H9 (cell line): ENCODE data around the gene SPCS3. TPM values are rescaled to one million over a fixed set of nuclear protein-coding genes. Genes with fewer than 3 reads are reported as not detected.

ENCODE experiments used
- DNase-seq: peaks from one replicate; pipeline ENCODE4 v3.0.0-alpha.2; 2017
- H2AFZ ChIP-seq: one replicate; pipeline ENCODE4 v1.6.1; 2013; ENCODE audit warnings: mild to moderate bottlenecking, low read length, control low read depth, moderate library complexity
- H2AK5ac ChIP-seq: 2 replicates; pipeline ENCODE4 v1.6.1; 2013; ENCODE audit warnings: low read length, control low read depth, mixed read lengths; ENCODE audit not compliant: insufficient read length
- H2BK120ac ChIP-seq: one replicate; pipeline ENCODE4 v1.6.1; 2013; ENCODE audit warnings: low read depth, mild to moderate bottlenecking, low read length, control low read depth, inconsistent platforms; ENCODE audit not compliant: poor library complexity, severe bottlenecking
- H2BK12ac ChIP-seq: 2 replicates; pipeline ENCODE4 v1.6.1; 2013; ENCODE audit warnings: low read length, control low read depth, mixed read lengths, low read depth; ENCODE audit not compliant: insufficient read length
- H2BK15ac ChIP-seq: 2 replicates; pipeline ENCODE4 v1.6.1; 2013; ENCODE audit warnings: low read depth, low read length, control low read depth
- H2BK20ac ChIP-seq: one replicate; pipeline ENCODE4 v1.6.1; 2013; ENCODE audit warnings: low read depth, mild to moderate bottlenecking, low read length, control low read depth, inconsistent platforms; ENCODE audit not compliant: poor library complexity, severe bottlenecking
- H2BK5ac ChIP-seq: 2 replicates; pipeline ENCODE4 v1.6.1; 2013; ENCODE audit warnings: low read length, control low read depth, mixed read lengths; ENCODE audit not compliant: insufficient read length
- H3K14ac ChIP-seq: 2 replicates; pipeline ENCODE4 v1.6.1; 2013; ENCODE audit warnings: low read length, control low read depth; ENCODE audit not compliant: insufficient read depth
- H3K18ac ChIP-seq: 2 replicates; pipeline ENCODE4 v1.6.1; 2013; ENCODE audit warnings: low read depth, mild to moderate bottlenecking, mixed read lengths, low read length, control low read depth; ENCODE audit not compliant: insufficient read length
- H3K23ac ChIP-seq: 2 replicates; pipeline ENCODE4 v1.6.1; 2013; ENCODE audit warnings: low read length, control low read depth, mixed read lengths, low read depth; ENCODE audit not compliant: insufficient read length
- H3K23me2 ChIP-seq: 2 replicates; pipeline ENCODE4 v1.6.1; 2013; ENCODE audit warnings: low read depth, mild to moderate bottlenecking, mixed read lengths, low read length, control low read depth; ENCODE audit not compliant: insufficient read length, poor library complexity, severe bottlenecking
- H3K27ac ChIP-seq: 2 replicates; pipeline ENCODE4 v1.5.1; 2013; ENCODE audit warnings: low read length, control low read depth, mixed read lengths, low read depth; ENCODE audit not compliant: insufficient read length
- H3K27me3 ChIP-seq: 2 replicates; pipeline ENCODE4 v1.6.1; 2013; ENCODE audit warnings: low read length, control low read depth, inconsistent platforms; ENCODE audit not compliant: insufficient read depth
- H3K4ac ChIP-seq: 2 replicates; pipeline ENCODE4 v1.6.1; 2013; ENCODE audit warnings: low read depth, mild to moderate bottlenecking, control low read depth, inconsistent platforms, low read length, moderate library complexity
- H3K4me1 ChIP-seq: 2 replicates; pipeline ENCODE4 v1.6.1; 2013; ENCODE audit warnings: low read length, control low read depth, inconsistent platforms; ENCODE audit not compliant: insufficient read depth
- H3K4me2 ChIP-seq: 2 replicates; pipeline ENCODE4 v1.6.1; 2013; ENCODE audit warnings: low read length, control low read depth, mixed read lengths; ENCODE audit not compliant: insufficient read length, insufficient read depth
- H3K56ac ChIP-seq: 2 replicates; pipeline ENCODE4 v1.6.1; 2013; ENCODE audit warnings: low read depth, mild to moderate bottlenecking, mixed read lengths, low read length, control low read depth; ENCODE audit not compliant: insufficient read length
- H3K79me1 ChIP-seq: 2 replicates; pipeline ENCODE4 v1.6.1; 2013; ENCODE audit warnings: low read depth, mild to moderate bottlenecking, moderate library complexity, low read length, control low read depth, inconsistent platforms; ENCODE audit not compliant: insufficient read depth, poor library complexity, severe bottlenecking
- H3K79me2 ChIP-seq: 2 replicates; pipeline ENCODE4 v1.6.1; 2013; ENCODE audit warnings: low read length, control low read depth, inconsistent platforms; ENCODE audit not compliant: insufficient read depth
- H3K9ac ChIP-seq: 2 replicates; pipeline ENCODE4 v1.6.1; 2013; ENCODE audit warnings: low read length, control low read depth, mixed read lengths; ENCODE audit not compliant: insufficient read length; ENCODE audit errors: extremely low read depth
- H3K9me3 ChIP-seq: one replicate; pipeline ENCODE4 v1.6.1; 2013; ENCODE audit warnings: low read depth, low read length, inconsistent platforms; ENCODE audit not compliant: control insufficient read depth
- H3T11ph ChIP-seq: one replicate; pipeline ENCODE4 v1.6.1; 2013; ENCODE audit warnings: mild to moderate bottlenecking, low read length, control low read depth, inconsistent platforms
- H4K20me1 ChIP-seq: one replicate; pipeline ENCODE4 v1.6.1; 2013; ENCODE audit not compliant: control insufficient read depth, insufficient read length, insufficient read depth
- H4K5ac ChIP-seq: 2 replicates; pipeline ENCODE4 v1.6.1; 2013; ENCODE audit warnings: low read depth, mild to moderate bottlenecking, mixed read lengths, low read length, control low read depth; ENCODE audit not compliant: insufficient read length
- H4K8ac ChIP-seq: replicated peaks from 2 replicates; pipeline ENCODE4 v1.6.1; 2013; ENCODE audit warnings: low read length, control low read depth, mixed read lengths, low read depth; ENCODE audit not compliant: insufficient read length
- H4K91ac ChIP-seq: 2 replicates; pipeline ENCODE4 v1.6.1; 2013; ENCODE audit warnings: low read depth, mild to moderate bottlenecking, moderate library complexity, mixed read lengths, low read length, control low read depth; ENCODE audit not compliant: insufficient read length
- H3K27ac Mint-ChIP-seq, 3 experiments: 2 replicates in 2 of 3; 3 replicates in 1 of 3; pipeline ENCODE4 v1.8.0; 2020 to 2021; ENCODE audit warnings: mixed read lengths in 3 of 3, mild to moderate bottlenecking in 1 of 3, moderate library complexity in 1 of 3
- H3K27me3 Mint-ChIP-seq: 2 replicates; pipeline ENCODE4 v1.8.0; 2021; ENCODE audit warnings: low read depth, mild to moderate bottlenecking, moderate library complexity, mixed read lengths
- H3K36me3 Mint-ChIP-seq, 3 experiments: 2 replicates in 2 of 3; 3 replicates in 1 of 3; pipeline ENCODE4 v1.8.0; 2020 to 2021; ENCODE audit warnings: low read depth in 3 of 3, mixed read lengths in 3 of 3; ENCODE audit not compliant: insufficient read depth in 1 of 3
- H3K4me1 Mint-ChIP-seq, 2 experiments: 2 replicates each; pipeline ENCODE4 v1.8.0; 2020; ENCODE audit warnings: mixed read lengths in 2 of 2
- H3K4me3 Mint-ChIP-seq, 2 experiments: 2 replicates in 1 of 2; 3 replicates in 1 of 2; pipeline ENCODE4 v1.8.0; 2020 to 2021; ENCODE audit warnings: mild to moderate bottlenecking in 2 of 2, mixed read lengths in 2 of 2, moderate library complexity in 1 of 2
- H3K9me3 Mint-ChIP-seq, 2 experiments: 2 replicates in 1 of 2; 3 replicates in 1 of 2; pipeline ENCODE4 v1.8.0; 2020; ENCODE audit warnings: mild to moderate bottlenecking in 2 of 2, mixed read lengths in 2 of 2, moderate library complexity in 1 of 2
- CTCF ChIP-seq: fragments of 200-600 bp; sonication (generic); conservative IDR thresholded peaks from 3 replicates; pipeline ENCODE4 v1.8.0; 2021; ENCODE audit warnings: antibody characterized with exemption, mild to moderate bottlenecking
- WGBS: extraction: QIAGEN DNeasy Blood & Tissue Kit; methylation state at CpG from one replicate; pipeline ENCODE4 v1.1.7; 2013; ENCODE audit warnings: missing lambda C conversion rate, low lambda C conversion rate, mixed read lengths; ENCODE audit not compliant: insufficient read length; ENCODE audit errors: extremely low coverage; 5-methylcytosine and 5-hydroxymethylcytosine counted together
- total RNA-seq: library from RNA; stranded (reverse); gene quantifications from 2 replicates; pipeline ENCODE4 v1.2.1, GENCODE V29; 2021

Gene SPCS3
- total RNA-seq, 1 experiment from 2014 or later: 113 TPM

GRCh38 chr4:176350671-176351070, 30.9 kb downstream of the SPCS3 start:
- Histone ChIP-seq H3K23ac (no peak overlapping the region), H3K56ac (no peak overlapping the region), H3K27ac (no peak overlapping the region), H2AFZ (no peak overlapping the region), H2BK120ac (no peak overlapping the region), H3K18ac (no peak overlapping the region), H4K8ac (no peak overlapping the region), H4K5ac (no peak overlapping the region), H3K9me3 (peaks cover 10% of the 10 kb centered on the region), H3K23me2 (no peaks in the 10 kb centered on the region), H2BK20ac (no peak overlapping the region), H4K20me1 (no peaks in the 10 kb centered on the region), H3K9ac (no peak overlapping the region), H3K79me1 (no peaks in the 10 kb centered on the region), H2BK15ac (no peak overlapping the region), H2AK5ac (no peak overlapping the region), H3K4me1 (no peaks in the 10 kb centered on the region), H3K4me2 (no peak overlapping the region), H3K4ac (no peak overlapping the region), H3K79me2 (no peaks in the 10 kb centered on the region), H3T11ph (no peak overlapping the region), H3K27me3 (no peaks in the 10 kb centered on the region), H2BK12ac (no peak overlapping the region), H2BK5ac (no peak overlapping the region), H3K14ac (no peak overlapping the region), H4K91ac (no peak overlapping the region)
- Mint-ChIP-seq H3K4me3 (no peak overlapping the region), H3K27me3 (no peaks in the 10 kb centered on the region), H3K36me3 (peaks cover 21 to 55% (median 36%) of the 10 kb centered on the region in 3 experiments), H3K9me3 (peaks cover 45 to 62% of the 10 kb centered on the region in 2 experiments), H3K27ac (no peak overlapping the region), H3K4me1 (no peaks in the 10 kb centered on the region)
- TF ChIP-seq CTCF: no peak
- WGBS: no CpG with 5 or more reads among the region's 5 CpGs
- DNase-seq: no peak
